Stimulated activated CD8-positive, alpha-beta memory T cell treated with anti-CD3 and anti-CD28 coated beads, Interleukin-7, amount 100 ng/mL, for 4 hours (primary cell): ENCODE results near the gene TNRC18.

ENCODE experiments used
- DNase-seq, 2 donors: peaks; one replicate each; pipeline ENCODE4 v3.0.0-alpha.2; 2020; ENCODE audit warnings: low read depth in 2 of 2

TNRC18 gene

DNA sequence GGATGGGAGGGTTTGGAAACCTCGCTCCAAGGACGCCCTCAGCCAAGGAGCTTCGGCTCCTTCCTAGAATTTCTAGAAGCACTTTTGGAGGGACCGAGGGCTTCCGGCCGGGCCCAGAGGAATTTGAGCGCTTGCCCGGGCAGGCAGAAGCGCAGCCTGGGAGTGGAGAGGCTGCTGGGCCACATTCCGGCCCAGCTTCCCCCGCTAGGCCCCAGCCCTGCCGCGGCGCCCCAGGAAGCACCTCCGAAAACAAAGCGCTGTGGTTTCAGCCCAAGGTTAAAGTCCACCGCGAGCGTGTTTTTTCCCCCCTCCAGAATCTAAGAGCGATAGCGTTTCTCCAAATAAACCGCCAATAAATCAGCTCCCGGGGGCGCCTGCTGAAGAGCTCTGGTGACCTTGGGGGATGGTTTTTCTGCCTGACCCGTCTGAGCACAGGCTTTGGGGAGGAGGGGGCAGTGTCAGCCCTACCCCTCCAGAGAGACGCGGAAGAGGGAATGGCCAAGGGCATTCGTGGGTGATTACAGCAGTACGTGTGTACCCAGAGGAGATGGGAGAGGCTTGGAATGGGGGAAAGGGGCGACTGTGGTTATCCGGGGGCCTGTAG is 5.7 kb upstream of the TNRC18 start:
- no peak for DNase-seq

DNA sequence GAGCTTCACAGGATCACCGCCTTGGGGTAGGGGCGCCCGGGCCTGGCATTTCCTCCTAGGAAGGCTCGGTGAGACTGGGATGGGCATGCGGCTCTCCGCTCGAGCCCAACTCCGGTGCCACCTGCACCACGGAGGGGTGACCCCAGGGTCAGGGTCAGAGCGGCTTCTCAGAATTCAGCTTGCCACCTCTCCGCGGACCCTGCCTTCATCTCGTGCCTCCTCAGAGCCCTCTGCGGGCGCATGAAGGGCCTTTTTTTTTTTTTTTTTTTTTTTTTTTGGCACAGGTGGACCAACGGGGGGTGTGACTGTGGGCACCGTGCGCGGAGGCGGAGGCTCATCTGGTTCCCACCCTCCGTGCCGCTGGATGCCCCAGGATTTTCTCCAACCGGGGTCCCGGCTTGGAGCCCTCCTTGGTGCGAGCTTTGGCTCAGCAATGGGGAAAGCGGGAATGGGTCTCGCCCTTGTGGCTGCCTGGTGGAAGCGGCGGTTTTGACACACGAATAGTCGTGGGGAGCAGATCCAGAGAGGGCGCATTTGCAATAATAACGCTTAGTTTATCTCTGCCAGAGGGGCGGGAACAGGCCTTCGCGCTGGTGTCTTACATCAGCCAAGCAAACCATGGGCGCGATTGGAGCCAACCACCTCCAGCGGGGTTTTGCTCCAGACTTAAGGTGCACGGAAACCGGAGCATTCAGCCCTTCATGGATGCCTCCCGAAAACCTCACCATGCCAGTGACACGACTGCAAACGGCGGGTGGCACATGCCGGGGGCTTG is 5.0 kb upstream of the TNRC18 start:
- DNase-seq = no peak

DNA sequence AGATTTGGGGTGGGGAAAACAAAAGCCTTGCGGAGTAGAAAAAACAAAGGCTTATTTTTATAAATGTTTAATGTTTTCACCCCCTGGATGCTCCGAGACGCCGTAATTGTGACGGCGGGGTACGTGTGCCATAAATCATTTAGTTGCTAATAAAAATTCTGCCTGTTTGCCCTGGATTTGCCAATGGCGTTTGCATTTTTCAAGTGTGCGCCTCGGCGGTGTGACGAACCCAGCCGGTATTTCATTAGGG is 2.5 kb upstream of the TNRC18 start:
- no peak for DNase-seq

DNA sequence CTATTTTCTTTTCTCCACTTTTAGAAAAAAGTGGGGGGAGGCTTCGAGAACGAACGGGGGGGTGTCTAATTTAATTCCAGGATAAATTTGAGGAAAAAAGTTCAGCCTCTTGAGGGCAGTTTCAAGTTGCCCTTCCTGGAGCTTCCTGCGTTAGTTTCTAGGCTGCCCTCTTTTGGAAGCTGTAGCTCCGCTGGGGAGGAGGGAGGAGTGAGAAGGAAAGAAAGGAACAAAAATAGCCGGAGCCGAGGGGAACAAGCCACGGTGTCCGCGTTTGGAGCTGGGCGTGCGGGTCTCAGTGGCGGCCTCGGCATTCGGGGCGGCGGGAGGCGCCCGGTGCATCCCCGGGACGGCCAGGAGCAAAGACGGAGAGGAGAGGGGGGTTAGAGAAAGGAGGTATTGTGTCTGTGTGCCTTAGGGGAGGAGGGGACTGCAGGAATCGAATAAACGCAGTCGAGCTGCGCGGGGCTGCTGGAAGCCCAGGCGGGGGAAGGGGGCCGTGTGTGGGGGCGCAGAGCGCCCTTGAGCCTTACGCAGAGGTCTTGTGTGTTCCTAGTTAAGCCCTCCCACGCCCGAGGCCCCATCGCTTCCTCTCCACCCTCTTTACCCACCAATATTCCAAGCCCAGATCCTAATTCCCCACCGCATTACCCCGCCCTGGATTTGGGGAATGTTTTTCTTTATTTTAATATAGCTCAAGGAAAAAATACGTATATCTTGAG is 2.0 kb upstream of the TNRC18 start:
- DNase-seq = no peak

GRCh38 chr7:5424749-5425506 is 1.3 kb upstream of the TNRC18 start:
- no peak for DNase-seq

- peak; percentile 18 to 30 for DNase-seq
These were observed 528 bp upstream of the TNRC18 start for GRCh38 chr7:5423976-5424748.

DNA sequence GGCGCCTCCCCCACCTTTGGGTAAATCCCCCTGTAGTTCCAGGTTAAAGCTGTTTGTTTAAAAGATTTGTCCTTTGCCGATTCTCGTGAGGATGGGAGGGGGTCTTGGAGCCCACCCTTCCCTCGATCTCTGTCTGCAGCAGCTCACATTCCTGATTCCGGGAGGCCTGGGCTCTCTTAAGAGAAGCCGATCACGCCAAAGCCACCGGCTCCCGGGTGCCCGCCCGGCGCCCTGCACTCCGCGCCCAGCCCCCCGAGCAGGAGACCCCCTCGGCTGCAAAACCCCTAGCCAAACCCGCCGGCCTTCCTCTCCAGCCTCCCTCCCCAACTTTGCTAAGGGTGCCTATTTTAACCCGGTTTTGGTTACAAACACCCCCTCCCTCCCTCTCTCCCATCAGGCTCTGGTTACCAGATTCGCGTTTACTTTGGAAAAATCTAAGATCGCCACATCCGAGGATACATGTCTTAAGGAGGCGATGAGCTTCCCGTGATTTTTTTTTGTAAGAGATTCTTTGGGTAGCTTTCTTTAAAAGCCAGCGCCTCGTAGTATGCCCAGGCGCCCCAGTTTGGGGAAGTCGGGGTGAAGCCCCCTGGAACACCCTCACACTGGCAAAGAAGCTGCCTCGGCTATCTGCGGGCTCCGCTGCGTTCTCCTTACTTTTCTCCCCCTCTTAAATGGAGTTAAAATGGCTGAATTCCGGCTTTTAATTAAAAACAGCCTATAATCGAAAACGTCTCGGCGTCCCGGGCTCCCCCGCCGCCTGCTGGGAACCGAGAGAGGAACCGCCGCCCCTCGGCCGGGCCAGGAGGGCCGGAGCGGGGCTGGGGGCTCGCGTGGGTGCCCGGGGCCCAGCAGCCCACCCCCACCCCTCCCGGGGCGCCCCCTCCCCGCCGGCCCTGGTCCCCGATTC is 983 bp downstream of the TNRC18 start:
- DNase-seq = no peak

- DNase-seq = no peak
These were observed 1.8 kb downstream of the TNRC18 start for GRCh38 chr7:5421714-5422395.

GRCh38 chr7:5420881-5421713 is 2.5 kb downstream of the TNRC18 start:
- no peak for DNase-seq

DNA sequence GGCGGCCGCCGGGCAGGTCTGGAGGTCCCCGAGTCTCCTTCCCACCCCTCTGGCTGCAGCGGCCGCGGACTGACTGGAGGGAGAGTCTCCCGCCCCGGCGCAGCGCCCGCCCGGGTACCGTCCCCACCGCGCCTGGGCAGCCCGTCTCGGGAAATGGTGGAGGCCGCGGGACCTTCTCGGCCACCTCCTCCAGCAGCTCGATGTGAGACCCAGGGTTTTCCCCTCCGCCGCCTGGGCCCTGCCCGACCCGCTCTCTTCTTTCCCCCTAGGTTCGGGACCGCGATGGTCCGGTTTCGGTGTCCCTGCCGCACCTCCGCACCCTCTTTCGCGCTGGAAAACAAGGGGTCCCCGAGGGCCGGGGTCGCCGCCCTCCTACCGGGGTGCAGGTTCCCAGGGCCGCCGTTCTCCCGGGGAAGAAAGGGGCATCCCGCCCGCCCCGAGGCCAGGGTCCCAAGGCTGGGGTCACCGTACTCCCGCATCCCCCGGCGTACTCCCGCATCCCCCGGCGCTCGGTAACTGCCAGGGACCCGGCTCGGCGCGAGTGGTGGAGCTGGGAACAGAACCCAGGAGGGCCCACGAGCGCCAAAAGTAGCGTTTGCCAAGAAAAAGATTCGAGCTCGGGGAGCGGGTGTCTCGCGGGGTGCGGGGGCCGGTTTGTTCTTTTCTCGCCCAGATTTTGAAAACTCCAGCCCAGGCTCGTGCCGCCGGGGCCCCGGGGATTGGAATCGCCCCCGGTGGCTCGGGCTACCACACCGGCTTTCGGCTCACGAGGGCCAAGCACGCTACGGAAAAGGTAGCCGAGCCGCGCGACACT is 3.4 kb downstream of the TNRC18 start:
- no peak for DNase-seq

DNA sequence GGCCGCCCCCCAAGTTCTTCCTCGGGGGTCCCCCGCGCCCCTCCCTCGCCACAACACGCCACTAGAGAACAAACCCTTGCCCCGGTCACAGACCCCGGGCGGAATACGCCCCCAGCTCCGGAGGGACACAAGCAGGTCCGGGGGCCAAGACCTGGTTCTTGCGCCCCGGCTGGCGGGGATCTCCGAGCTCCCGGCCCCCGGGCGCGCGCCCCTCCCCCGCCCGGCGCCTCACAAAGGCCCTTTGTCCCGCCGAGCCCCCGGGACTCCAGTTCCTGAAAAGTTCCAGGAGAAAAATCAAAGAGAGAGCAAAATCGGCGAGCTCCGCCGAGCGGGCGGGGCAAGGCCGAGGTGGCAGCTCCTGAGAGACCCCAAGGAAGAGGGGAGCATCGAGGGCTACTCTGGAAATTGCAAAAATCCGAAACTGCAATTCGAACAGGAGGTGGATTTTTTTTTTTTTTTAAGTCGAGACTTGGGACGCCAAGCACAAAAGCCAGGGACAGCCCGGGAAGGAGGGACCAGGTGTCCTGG is 4.0 kb downstream of the TNRC18 start:
- DNase-seq = no peak

- no peak for DNase-seq
These were observed 5.4 kb downstream of the TNRC18 start for GRCh38 chr7:5418285-5418582.

DNA sequence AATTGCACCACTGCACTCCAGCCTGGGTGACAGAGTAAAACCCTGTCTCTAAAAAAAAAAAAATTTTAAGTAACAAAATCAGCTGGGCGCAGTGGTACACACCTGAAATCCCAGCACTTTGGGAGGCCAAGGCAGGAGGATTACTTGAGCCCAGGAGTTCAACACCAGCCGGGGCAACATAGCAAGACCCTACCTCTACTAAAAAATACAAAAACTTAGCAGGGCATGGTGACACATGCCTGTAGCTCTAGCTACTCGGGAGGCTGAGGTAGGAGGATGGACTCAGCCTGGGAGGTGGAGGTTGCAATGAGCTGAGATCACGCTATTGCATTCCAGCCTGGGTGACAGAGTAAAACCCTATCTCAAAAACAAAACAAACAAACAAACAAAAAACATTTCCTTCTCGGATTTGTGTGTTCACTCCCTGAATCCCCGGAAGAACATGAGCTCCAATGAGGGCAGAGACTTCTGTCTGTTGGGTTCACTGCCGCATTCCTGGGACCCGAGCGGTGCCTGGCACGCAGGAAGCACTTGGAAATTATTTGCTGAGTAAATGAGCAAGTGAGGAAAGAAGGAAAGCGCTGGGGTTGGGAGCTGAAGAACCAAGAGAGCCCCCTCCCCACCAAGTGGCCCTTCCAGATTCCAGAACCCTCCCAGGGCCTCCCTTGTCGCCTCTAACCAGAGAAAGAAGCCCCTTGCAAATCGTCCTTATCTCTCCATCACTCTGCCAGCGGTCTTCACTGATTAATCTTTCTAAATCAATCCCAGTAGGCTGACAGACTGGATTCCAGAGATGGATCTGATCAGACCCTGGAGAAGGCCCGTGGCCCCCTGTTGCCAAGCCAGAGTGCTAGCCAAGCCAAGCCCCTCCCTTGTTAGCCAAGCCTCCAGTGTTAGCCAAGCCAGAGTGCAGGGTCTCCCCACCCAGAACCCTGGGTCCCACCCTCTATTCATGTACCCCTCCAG is 6.2 kb downstream of the TNRC18 start:
- DNase-seq = no peak

DNA sequence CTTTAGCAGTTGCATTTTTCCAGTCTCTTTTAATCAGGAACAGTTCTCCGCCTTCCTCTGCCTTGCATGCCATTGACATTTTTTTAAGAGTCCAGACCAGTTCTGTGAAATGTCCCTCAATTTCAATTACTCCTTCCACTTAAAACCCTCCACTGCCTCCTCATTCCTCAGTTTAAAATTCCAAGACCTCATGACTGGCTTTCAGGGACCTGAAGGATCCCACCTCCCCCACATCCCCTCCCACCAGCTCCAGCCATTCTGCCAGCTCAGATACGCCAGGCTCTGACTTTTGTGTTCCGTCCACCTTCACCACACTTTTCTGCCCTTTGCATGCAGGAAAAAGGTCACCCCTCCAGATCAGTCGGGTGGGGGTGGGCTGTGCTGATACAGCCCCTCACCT is 8.7 kb downstream of the TNRC18 start:
- DNase-seq = no peak

- DNase-seq = no peak
These were observed 10.2 kb downstream of the TNRC18 start for GRCh38 chr7:5413449-5413786.

GRCh38 chr7:5408777-5409176 is 14.9 kb downstream of the TNRC18 start:
- no peak for DNase-seq
